ENCODE measurements around the gene LEPROT. TPM values are rescaled to one million over a fixed set of nuclear protein-coding genes. Genes with fewer than 3 reads are reported as not detected.

The LEPROT gene
- total and polyA plus RNA-seq, 12 donors = 26.2 to 55.5 (median 39.2) TPM

GRCh38 chr1:65412256-65412983, 8.0 kb upstream of the LEPROT start:
- no peaks in the 10 kb centered on the region for H3K4me1 ChIP-seq
- DNase-seq = no peak
- TF ChIP-seq, protein P1, sequence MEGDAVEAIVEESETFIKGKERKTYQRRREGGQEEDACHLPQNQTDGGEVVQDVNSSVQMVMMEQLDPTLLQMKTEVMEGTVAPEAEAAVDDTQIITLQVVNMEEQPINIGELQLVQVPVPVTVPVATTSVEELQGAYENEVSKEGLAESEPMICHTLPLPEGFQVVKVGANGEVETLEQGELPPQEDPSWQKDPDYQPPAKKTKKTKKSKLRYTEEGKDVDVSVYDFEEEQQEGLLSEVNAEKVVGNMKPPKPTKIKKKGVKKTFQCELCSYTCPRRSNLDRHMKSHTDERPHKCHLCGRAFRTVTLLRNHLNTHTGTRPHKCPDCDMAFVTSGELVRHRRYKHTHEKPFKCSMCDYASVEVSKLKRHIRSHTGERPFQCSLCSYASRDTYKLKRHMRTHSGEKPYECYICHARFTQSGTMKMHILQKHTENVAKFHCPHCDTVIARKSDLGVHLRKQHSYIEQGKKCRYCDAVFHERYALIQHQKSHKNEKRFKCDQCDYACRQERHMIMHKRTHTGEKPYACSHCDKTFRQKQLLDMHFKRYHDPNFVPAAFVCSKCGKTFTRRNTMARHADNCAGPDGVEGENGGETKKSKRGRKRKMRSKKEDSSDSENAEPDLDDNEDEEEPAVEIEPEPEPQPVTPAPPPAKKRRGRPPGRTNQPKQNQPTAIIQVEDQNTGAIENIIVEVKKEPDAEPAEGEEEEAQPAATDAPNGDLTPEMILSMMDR (IDR thresholded peaks at IDR 0.05) = no peak
- ATAC-seq = no peak
- intact Hi-C loops (cut with DNase I) = loop anchor here in 2 of 10 donors (10.0 kb wide), 2 partner anchors 148 to 168 kb away; no protein-coding TSS in a partner anchor
- peaks cover 0 to 17% (median 0%) of the 10 kb centered on the region in 9 donors for H3K36me3 ChIP-seq
- 86 to 89% methylated on average over 4 of the region's 4 CpGs for WGBS, 2 donors
- no peak overlapping the region for H3K4me3 ChIP-seq
- no peaks in the 10 kb centered on the region for H3K9me3 ChIP-seq
- no peaks in the 10 kb centered on the region for H3K27me3 ChIP-seq
- H3K27ac ChIP-seq = no peak overlapping the region

- Histone ChIP-seq H3K27ac (no peak overlapping the region), H3K4me1 (no peaks in the 10 kb centered on the region), H3K9me3 (no peaks in the 10 kb centered on the region), H3K36me3 (peaks cover 0 to 17% (median 0%) of the 10 kb centered on the region in 9 donors), H3K27me3 (no peaks in the 10 kb centered on the region), H3K4me3 (no peak overlapping the region)
- 87 to 94% methylated on average over 3 of the region's 3 CpGs for WGBS, 2 donors
- intact Hi-C loops (cut with DNase I) = loop anchor here in 2 of 10 donors (10.0 kb wide), 2 partner anchors 148 to 168 kb away; no protein-coding TSS in a partner anchor
- ATAC-seq (no peak), DNase-seq (no peak)
- TF ChIP-seq, protein P1 (IDR thresholded peaks at IDR 0.05) = no peak
Observed at GRCh38 chr1:65412984-65413375, 7.5 kb upstream of the LEPROT start.

GRCh38 chr1:65414538-65414937, 5.9 kb upstream of the LEPROT start:
- no peak for DNase-seq
- intact Hi-C loops (cut with DNase I) = loop anchor here in 2 of 10 donors (10.0 kb wide), 2 partner anchors 150 to 170 kb away; no protein-coding TSS in a partner anchor
- Histone ChIP-seq H3K9me3 (no peaks in the 10 kb centered on the region), H3K27ac (no peak overlapping the region), H3K4me1 (peaks cover 0 to 6% (median 4%) of the 10 kb centered on the region in 9 donors), H3K4me3 (no peak overlapping the region), H3K36me3 (peaks cover 0 to 16% (median 0%) of the 10 kb centered on the region in 9 donors), H3K27me3 (no peaks in the 10 kb centered on the region)
- TF ChIP-seq, protein P1 (IDR thresholded peaks at IDR 0.05) = no peak
- WGBS, 2 donors = 88 to 94% methylated on average over 4 of the region's 4 CpGs
- ATAC-seq = no peak

DNA sequence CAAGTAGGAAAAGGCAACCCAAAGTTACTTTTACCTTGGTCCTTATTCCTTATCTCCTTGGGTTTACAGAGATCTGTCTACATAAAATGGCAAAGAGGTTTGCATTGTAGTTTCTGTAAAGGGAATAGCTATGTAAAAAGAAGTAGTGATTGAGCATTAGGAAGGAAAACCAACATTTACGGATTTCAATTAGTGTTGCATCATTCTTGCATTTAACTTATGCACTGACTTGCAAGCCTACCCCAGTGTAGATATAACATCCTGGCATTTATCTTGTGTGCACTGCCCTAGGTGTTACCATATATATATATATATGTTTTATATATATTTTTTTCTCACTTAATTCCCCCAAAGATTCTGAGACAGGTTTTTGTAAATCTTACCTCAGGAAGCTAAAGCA, 3.7 kb upstream of the LEPROT start:
- no peak overlapping the region for H3K4me3 ChIP-seq
- peaks cover 0 to 11% (median 0%) of the 10 kb centered on the region in 9 donors for H3K36me3 ChIP-seq
- WGBS, 2 donors = 91 to 92% methylated on average over 1 of the region's 1 CpG
- no peaks in the 10 kb centered on the region for H3K27me3 ChIP-seq
- intact Hi-C loops (cut with DNase I) = loop anchor here in 3 of 10 donors (5.0 to 10.0 kb wide), 3 partner anchors 152 to 172 kb away; no protein-coding TSS in a partner anchor
- no peak overlapping the region for H3K27ac ChIP-seq
- TF ChIP-seq, protein P1 (IDR thresholded peaks at IDR 0.05) = no peak
- no peak for DNase-seq
- H3K4me1 ChIP-seq = peaks cover 0 to 11% (median 7%) of the 10 kb centered on the region in 9 donors
- H3K9me3 ChIP-seq = no peaks in the 10 kb centered on the region
- ATAC-seq = no peak
